Fibroblast of skin of scalp (primary cell): ENCODE measurements around the gene CARS2.
"Not testable (repeated sequence)": the region's sequence is repeated elsewhere in the genome, so short reads cannot be mapped to it uniquely, and the experiment has no call there.

Source experiments
- DNase-seq: peaks from one replicate; pipeline ENCODE4 v3.0.0-alpha.2; 2013

The CARS2 gene

DNA sequence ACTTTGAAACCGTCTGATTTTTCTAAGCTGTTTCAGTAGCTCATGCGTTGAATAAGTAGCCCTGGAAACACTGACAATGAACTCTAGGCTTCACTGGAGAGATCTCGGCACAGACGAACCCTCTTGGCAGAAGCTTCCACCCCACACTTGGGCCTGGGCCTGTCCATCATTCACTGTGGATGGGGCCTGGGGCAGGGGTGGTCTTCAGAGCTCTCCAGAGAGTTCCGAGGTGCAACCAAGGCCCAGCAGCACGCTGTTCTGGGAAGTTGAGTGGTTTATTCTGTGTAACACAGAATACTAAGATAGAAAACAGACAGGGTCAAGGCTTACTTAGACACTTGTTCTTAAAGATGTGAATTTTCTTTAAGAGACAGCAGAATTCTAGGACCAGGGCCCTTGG, 68.6 kb downstream of the CARS2 start:
- no peak for DNase-seq

DNA sequence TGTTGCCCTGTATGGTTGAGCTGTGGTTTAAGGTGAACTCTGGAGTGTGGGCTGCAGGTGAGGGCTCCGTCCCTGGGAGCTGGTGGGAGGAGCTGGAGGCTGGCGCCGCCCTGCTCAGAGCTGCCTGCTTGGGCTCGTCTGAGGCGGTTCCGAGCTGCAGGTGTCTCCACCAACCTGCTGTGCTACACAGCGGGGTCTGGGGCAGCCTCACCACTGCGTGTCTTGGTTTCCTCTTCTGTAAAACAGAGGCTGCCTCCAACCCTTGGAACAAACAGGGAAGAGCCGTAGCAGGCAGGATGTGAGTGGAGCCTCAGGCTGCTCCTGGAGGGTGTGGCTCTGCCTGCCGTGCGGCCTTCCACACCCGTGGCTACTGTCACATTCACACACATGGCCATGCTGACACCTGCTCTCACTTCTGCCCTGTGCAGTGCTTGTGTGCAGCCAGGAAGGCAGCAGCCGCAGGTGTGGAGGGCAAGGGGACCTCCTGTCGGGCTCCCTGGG, 69.2 kb downstream of the CARS2 start:
- no peak for DNase-seq

DNA sequence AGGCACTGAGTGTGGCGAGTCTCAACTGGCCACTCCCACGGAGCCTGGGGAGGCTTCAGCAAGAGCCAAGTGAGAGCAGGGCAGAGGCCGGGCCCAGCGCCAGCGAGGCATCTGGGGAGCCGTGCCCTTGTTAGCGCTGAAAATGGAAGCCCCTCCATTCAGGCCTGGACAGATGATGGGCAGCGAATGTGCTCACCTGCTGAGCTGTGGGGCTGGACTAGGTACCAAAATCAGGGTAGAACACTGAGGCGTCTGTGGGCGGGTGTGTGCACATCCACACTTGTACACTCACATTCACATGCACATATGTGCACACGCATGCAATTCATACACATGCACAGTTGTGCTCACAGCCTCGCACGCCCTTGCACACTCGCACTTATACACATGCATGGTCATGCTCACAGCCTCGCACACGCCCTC, 69.9 kb downstream of the CARS2 start:
- DNase-seq: no peak

DNA sequence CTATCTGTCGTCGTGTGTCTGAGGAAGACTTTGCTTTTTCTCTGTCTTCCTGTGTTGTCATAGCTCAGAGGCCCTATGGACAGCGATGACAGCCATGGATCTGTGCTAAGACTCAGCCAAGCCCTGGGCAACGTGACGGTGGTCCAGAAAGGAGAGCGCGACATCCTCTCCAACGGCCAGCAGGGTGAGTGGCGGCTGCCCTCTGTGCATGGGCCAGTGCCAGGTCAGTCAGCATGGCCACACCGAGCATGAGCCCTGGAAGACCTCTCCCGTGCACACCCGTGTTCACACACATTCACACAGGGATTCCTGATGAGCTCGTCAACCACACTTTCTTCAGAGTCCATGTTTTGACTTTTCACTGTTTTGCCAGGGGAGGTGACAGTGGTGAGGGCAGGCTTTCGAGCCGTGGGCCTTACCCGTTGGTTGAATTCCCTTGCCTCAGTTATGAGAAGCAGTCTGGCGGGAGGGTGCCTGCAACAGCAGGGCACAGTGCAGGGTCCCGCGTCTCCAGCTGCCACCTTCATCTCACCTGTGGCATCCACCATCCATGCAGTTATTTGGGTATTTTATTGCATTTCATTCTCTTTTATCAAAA, 70.4 kb downstream of the CARS2 start:
- no peak for DNase-seq

DNA sequence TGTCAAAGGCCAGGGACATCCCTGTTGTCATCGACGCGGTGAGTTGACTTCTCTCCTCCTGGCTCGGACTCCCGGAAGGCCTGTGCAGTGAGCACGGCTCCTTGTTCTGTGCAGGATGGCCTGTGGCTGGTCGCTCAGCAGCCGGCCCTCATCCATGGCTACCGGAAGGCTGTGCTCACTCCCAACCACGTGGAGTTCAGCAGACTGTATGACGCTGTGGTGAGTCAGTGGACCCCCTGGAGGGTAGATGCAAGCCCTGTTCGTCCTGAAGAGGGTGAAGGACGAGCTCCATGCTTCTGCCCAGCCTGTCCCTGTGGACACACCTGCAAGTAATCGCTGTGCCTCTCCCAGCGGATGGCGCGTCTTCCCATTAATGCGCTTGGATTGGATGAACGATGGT, 71.4 kb downstream of the CARS2 start:
- peak; percentile 76 for DNase-seq

DNA sequence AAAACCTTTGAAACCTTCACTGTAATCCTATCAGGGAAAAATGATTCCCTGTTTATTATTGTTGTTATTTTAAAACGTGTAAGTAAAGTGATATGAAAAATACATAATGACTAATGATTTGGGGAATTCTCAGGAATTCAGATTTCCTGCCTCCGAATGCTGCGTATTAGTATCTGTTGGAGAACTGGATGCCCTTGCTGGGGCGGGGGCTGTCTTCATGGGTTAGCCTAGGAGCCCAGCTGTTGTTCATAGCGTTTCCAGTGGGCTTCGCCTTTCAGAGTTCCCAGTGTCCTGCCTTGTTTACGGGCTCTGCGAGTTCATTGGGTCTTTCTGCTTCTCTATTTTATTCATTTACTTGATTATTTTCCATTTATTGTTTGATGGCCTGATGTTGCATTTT, 72.1 kb downstream of the CARS2 start:
- no peak for DNase-seq

DNA sequence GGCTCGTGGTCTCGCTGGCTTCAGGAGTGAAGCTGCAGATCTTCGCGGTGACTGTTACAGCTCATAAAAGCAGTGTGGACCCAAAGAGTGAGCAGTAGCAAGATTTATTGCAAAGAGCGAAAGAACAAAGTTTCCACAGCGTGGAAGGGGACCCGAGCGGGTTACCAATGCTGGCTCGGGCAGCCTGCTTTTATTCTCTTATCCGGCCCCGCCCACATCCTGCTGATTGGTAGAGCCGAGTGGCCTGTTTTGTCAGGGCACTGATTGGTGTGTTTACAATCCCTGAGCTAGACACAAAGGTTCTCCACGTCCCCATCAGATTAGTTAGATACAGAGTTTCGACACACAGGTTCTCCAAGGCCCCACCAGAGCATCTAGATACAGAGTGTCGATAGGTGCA, 73.7 kb downstream of the CARS2 start:
- DNase-seq: not testable (repeated sequence)

DNA sequence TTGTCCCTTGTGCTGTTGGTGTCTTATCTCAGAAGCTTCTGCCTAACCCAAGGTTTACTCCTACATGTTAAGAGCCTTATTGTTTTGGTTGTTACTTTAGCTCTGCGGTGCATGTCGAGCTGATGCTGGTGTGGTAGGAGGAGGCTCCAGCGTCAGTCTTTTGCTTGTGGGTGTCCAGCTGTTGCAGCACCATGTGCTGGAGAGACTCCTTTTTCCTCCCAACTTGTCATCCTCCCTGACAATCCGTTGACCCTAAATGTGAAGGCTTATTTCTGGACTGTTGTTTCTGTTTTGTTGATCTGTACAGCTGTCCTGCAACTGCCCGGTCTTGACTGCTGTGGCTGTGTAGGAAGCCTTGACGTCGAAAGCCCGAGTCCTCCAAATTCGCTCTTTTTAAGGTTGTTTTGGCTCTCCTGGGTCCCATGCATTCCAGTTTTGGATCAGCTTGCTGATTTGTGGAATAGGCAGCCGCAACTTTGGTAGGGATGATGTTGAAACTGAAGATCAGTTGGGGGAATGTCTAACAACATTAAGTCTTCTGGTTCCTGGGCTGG, 75.3 kb downstream of the CARS2 start:
- DNase-seq: no peak

DNA sequence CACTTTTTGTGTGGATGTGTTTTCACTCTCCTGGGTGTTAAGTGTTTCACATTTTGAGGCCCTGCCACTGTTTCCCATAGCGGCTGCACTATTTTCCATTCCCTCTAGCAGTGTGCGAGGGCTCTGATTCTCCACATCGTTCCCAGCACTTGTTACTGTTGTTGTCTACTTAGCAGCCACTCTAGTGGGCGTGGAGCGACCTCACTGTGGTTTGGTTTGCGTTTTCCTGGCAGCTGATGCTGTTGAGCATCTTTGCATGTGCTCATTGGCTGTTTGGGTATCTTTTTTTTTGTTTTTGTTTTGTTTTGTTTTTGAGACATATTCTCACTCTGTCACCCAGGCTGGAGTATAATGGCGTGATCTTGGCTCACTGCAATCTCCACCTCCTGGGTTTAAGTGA, 76.2 kb downstream of the CARS2 start:
- DNase-seq: no peak

DNA sequence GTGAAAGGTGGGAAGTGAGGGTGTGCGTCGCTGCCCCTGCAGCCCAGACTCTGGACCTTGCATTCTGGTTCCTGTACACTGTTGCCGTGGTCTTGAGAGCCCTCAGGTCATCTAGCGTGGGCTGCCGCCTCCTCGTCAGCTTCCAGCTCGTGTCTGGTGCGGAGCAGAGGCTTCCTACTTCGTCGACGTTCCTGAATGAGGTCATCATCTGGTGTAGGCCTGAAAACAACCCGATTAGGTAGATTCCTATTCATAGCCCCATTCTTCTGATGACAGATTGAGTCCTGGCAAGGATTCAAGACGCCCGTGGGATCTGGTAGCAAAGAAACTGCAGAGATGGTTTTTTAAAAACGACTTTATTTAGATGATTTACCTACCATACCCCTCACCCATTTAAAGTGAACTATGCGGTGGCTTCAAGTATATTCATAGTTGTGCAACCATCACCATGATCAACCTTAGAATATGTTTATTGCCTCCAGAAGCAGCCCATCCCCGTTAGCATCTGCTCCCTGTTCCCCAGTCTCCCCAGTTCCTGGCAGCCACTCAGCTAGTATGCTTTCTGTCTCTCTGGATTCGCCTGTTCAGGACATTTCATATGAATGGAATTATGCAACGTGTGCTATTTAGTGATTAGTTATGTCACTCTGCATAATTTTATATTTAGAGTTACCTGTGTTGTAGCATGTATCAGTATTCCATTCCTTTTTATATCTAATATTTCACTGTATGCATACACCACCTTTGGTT, 76.8 kb downstream of the CARS2 start:
- DNase-seq: no peak

DNA sequence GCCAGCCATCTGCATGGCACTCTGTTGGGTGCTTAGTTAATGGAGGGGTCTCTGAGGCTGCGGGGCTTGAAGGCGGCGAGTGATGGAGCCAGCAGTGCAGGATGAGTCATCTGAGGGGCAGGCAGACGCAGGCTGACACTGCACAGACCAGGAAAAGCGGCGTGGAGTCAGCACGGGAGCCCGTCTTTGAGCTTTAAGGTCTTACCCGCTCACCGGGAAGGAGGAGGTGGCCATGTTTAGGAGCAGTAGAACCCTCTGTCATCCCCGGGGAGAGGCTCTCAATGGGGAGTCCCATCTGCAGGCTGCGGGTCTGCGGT, 77.5 kb downstream of the CARS2 start:
- no peak for DNase-seq

DNA sequence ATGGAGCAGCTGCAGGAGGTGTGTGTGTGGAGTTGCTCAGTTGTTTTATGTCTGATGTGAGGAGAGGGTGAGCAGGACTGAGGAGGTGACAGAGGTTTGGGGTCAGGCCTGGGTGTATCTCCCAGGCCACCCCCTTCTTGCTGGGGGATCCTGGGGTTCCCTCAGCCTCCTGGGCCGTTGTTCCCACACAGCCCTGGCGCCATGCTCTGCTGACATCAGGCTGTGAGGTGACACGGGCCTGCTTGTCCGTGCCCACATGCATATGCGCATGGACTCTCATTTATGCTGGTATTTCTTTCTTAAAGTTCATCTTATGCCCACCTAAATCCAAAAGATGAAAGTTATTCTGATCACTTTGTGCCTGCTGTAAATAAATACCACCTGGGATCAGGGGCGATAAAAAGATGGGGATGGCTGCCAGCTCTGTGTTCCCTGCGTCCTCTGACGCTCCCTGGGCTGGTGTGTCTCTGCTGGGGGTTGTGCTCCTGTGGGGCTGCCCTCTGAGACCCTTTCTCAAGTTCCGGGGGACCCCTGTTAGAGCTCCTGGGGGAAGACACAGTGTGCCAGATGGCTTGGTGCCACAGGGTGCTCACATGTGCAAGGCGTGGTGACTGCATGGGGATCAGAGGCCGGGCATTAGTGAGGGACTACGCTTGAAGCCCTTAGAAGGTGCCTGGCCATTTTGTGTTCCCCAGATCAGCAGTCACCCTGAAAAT, 78.0 kb downstream of the CARS2 start:
- no peak for DNase-seq

DNA sequence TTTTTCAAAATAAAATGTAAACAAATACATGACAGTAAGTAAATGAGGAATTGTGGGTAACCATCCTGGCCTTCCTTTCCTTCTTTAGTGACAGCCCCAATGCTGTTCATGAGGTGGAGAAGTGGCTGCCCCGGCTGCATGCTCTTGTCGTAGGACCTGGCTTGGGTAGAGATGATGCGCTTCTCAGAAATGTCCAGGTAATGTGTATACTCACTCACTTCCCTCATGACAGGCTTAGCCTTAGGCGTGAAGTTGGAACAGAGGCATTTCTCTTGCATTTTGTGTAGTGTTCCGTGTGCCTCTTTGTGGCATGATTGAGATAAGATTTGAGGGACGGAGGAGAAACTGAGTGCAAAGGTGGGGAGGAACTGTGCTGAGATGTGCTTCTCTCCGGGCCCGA, 78.6 kb downstream of the CARS2 start:
- DNase-seq: no peak

DNA sequence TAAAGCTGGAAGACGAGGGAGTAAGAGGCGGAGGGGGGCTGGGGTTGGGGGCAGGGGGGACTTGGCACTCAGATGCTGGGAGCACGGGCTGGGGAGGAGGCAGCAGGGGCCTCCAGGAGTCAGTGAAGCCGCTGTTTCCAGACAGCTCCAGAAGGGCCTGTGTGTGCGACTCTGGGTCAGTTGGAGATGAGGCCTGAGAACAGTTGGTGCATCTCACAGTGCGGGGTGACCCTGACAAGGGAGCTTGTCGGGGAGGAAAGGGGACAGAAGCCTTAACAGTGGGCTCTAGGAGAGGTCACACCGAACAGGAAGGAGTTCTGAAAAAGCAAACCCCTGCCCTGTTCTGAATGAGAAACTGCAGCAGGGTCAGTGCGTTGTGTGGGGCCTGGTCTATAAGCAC, 79.4 kb downstream of the CARS2 start:
- DNase-seq: no peak

DNA sequence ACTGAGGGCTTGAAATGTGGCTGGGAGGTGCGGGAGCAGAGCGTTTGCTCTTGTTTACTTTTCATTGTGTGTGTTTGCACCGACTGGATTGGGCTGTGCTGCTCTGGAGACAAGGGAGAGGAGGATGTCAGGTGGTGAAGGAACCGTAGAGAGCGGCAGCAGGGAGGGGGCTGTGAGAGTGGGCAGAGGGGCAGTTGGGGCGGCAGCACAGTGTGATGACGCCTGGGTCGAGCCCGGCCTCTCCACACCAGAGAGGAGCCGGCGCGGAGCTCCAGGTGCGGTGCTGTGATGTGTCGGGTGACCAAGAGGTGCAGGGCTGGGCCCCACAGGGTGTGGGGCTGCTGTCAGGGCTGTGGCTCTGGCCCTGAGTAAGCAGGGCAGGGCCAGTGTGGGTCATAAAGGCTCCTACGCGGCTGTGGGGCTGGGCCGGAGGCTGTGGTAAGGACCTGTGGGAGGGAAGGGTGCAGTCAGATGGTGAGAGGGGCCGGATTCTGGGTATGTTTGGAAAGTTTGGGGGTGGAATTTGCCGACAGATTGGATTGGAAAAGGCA, 80.1 kb downstream of the CARS2 start:
- no peak for DNase-seq

DNA sequence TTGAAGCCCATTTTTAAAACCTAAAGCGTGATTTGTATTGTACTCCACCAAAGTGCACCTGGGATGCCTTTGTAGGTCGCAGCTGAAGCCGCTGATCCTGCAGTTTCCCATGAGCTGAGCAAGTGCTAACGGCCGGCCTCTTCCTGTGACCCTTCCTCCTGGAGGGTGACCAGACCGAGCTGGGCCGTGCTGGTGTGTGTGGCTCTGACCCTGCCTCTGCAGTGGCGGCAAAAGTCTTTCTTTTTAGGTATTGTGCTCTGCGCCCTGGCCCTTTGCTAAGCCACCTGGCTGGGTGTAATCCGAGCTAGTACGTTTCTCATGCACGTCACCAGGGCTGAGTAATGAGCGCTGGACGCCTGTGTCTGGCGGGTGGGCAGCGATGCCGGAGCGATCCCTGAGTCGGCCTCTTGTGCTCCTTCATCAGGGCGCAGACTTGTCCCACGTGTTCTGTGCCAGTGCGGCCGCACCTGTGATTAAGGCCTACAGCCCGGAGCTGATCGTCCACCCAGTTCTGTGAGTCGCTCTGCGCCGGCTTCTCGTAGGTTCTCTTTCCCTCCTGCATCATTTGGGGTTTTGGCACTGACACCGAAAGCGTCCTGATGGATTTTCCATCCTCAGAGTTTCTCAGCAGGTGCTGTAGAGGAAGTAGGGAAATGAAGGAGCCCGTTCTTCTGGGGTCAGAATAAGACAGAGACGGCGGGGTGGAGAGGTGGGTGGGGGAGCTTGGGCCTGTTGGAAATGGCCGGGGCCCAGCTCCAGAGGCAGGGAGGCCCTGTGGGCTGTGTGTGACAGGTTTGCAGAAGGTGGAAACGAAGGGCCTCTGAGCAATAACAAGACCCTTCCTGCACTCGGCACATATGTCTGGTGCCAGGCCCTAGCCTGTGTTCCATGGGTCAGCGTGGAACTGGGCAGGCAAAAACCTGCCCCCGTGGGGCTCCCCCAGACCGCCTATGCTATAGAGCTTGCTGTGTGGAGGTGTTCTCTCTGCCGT, 80.9 kb downstream of the CARS2 start:
- no peak for DNase-seq

DNA sequence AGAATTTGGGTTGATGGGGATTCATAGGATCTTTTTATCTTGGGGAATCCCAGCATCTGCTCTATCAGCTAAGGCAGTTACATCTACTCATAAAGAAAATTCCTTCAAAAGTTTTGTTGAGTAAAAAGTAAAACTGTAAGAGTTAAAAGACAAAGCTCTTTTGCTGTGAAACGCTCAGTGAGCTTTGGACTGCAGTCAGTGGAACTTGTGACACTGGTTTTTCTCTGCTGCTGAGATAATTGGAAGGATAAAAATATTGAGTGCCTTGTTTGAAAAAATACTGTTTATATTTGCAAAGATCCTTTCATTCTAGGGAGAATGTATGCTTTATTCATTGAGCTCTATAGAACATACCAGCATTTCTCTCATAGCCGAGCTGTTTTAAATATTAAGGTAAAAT, 85.3 kb downstream of the CARS2 start:
- DNase-seq: no peak

DNA sequence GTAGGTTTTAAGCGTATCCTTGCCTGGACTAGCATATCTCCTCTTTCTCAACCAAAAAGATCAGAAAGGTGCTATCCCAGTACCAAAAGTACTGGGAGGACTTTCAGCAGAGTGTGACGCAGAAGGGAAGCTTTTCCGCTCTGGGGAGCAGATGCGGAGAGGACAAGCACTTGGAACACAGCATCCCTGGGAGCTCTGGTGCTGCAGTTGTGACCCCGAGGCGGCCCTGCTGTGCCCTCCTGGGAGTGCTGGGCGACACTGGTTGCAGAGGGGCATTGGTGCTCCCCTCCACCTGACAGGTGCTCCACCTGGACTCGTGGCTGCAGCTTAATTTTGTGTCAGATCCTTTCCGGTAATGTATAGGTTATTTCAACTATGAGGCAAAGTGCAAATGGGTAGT, 87.1 kb downstream of the CARS2 start:
- DNase-seq: no peak

DNA sequence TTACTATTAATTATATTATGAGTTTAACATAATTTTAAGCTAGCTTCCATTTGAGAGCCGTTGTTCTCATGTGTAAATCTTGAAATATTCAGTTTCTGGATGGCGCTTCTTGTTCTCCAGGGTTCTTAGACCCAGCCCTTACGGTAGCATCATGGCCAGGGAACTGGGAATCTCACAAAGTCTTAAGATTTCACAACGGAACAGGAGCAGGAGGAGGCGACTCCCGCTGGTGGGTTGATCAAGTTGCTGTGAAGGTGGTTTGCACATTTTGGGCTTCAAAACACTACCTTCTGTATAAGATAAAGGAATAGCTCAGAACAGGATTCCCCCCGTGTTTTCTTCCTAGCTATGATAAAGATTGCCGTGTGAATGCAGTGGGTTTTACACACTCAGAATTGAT, 87.7 kb downstream of the CARS2 start:
- DNase-seq: no peak

DNA sequence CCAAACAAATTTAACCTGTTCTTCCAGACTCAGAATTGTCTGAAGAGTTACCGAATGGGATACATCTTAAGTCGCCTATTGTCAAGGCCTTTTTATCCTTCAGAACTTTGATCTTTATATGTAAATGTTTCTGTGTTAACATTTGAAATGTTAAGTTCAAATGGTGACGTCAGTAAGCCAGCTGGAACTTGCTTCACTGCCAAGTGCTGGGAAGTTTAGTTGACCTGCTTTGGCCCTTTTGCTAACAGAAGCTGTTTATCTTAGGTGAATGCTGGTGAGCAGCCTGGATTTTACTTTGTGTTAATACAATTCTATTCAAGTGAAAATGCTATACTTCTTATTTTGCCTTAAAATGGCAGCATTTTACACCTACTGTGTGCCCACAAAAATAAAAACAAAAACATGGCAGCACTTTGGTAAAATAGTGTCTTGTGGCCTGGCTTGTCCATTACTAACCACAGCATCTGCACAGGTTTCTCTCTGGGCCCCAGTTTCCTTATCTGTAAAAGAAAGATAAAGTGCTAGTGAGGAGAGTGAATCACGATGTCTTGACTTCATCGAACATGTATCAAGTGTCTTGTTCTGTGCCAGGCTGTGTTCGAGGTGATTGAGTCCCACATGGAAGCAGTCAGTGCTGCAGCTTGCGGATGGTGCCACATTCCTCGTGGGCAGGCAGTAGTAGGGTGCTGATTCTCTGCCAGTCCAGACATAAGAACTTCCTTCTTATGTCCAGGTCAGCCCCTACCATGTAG, 88.4 kb downstream of the CARS2 start:
- no peak for DNase-seq
